SK-N-SH (cell line): Measurements from ENCODE around the gene CZIB. TPM values are rescaled to one million over a fixed set of nuclear protein-coding genes. Genes with fewer than 3 reads are reported as not detected.

Source experiments
- CTCF ChIA-PET: fragments of 300-600, 350-600 bp; formaldehyde crosslinking; extraction: SDS; loops from one replicate; lab custom pipeline; 2021; lab: Yijun Ruan, JAX
- POLR2A ChIA-PET: fragments of 350-600 bp; sonication (Branson Sonifier 250); formaldehyde crosslinking; extraction: SDS; loops from one replicate; lab custom pipeline; 2020; ENCODE audit warnings: antibody characterized with exemption, inconsistent platforms; lab: Yijun Ruan, JAX
- DNase-seq: peaks from one replicate; pipeline ENCODE4 v3.0.0; 2012
- H2AFZ ChIP-seq: fragments of 200-600 bp; sonication (generic); 2 replicates; pipeline ENCODE4 v1.8.1; 2016; ENCODE audit warnings: antibody characterized with exemption, mild to moderate bottlenecking, low read depth
- H3F3A ChIP-seq: fragments of 200-600 bp; sonication (generic); replicated peaks from 2 replicates; pipeline ENCODE3; 2016; ENCODE audit warnings: antibody characterized with exemption, mild to moderate bottlenecking; ENCODE audit not compliant: insufficient read depth
- H3K27ac ChIP-seq, 2 experiments: fragments of 200-500 bp in 1 of 2; fragments of 200-600 bp in 1 of 2; sonication (Bioruptor generic) in 1 of 2; sonication (generic), shearing (Covaris generic) in 1 of 2; 2 replicates each; pipeline versions ENCODE4 v1.5.1 to v1.6.1; 2014 to 2016; ENCODE audit warnings: low read depth in 2 of 2, inconsistent platforms in 1 of 2, low read length in 1 of 2, mild to moderate bottlenecking in 1 of 2, mixed read lengths in 1 of 2
- H3K27me3 ChIP-seq: fragments of 200-600 bp; sonication (generic), shearing (Covaris generic); 2 replicates; pipeline ENCODE4 v1.6.1; 2016; ENCODE audit warnings: mixed run types; ENCODE audit not compliant: insufficient read depth
- H3K36me3 ChIP-seq, 2 experiments: fragments of 200-500 bp in 1 of 2; fragments of 200-600 bp in 1 of 2; sonication (Bioruptor generic) in 1 of 2; sonication (generic) in 1 of 2; replicated peaks in 1 of 2; 2 replicates each; pipeline versions ENCODE3 to v1.5.1; 2014 to 2016; ENCODE audit warnings: low read length in 1 of 2, mild to moderate bottlenecking in 1 of 2; ENCODE audit not compliant: insufficient read depth in 2 of 2, control insufficient read depth in 1 of 2
- H3K4me1 ChIP-seq, 2 experiments: fragments of 200-500 bp in 1 of 2; fragments of 200-600 bp in 1 of 2; sonication (Bioruptor generic) in 1 of 2; sonication (generic), shearing (Covaris generic) in 1 of 2; 2 replicates each; pipeline versions ENCODE4 v1.5.1 to v1.6.1; 2014 to 2016; ENCODE audit warnings: low read depth in 1 of 2, low read length in 1 of 2, mixed run types in 1 of 2; ENCODE audit not compliant: insufficient read depth in 2 of 2, control insufficient read depth in 1 of 2
- H3K4me2 ChIP-seq: fragments of 200-600 bp; sonication (generic), shearing (Covaris generic); 2 replicates; pipeline ENCODE4 v1.6.1; 2017; ENCODE audit warnings: mixed run types
- H3K4me3 ChIP-seq, 2 experiments: fragments of 200-500 bp in 1 of 2; fragments of 200-600 bp in 1 of 2; sonication (Bioruptor generic) in 1 of 2; sonication (generic), shearing (Covaris generic) in 1 of 2; 2 replicates each; pipeline versions ENCODE4 v1.5.1 to v1.8.1; 2014 to 2016; ENCODE audit warnings: low read depth in 2 of 2, inconsistent platforms in 1 of 2, low read length in 1 of 2, mild to moderate bottlenecking in 1 of 2, mixed read lengths in 1 of 2, moderate library complexity in 1 of 2
- H3K79me2 ChIP-seq: fragments of 200-600 bp; sonication (generic); 2 replicates; pipeline ENCODE4 v1.8.1; 2017; ENCODE audit warnings: mild to moderate bottlenecking; ENCODE audit not compliant: insufficient read depth
- H3K9ac ChIP-seq: fragments of 200-600 bp; sonication (generic); 2 replicates; pipeline ENCODE4 v1.6.1; 2017; ENCODE audit warnings: mixed run types
- H3K9me2 ChIP-seq: fragments of 200-600 bp; sonication (generic); 2 replicates; pipeline ENCODE4 v1.6.1; 2017; ENCODE audit warnings: mixed run types
- H3K9me3 ChIP-seq: fragments of 200-600 bp; sonication (generic); 2 replicates; pipeline ENCODE4 v1.6.1; 2017; ENCODE audit warnings: mixed run types, mild to moderate bottlenecking, moderate library complexity
- H4K20me1 ChIP-seq: fragments of 200-600 bp; sonication (generic); 2 replicates; pipeline ENCODE4 v1.6.1; 2017; ENCODE audit warnings: mild to moderate bottlenecking, mixed run types; ENCODE audit not compliant: insufficient read depth
- CHD2 ChIP-seq: fragments of 150-350 bp; IDR thresholded peaks from 2 replicates; pipeline ENCODE4 v1.6.1; 2018; ENCODE audit warnings: low read length; ENCODE audit not compliant: partially characterized antibody
- EP300 ChIP-seq, 2 experiments: IDR thresholded peaks; 2 replicates each; pipeline versions ENCODE4 v1.4.0 to v1.6.1; 2012; ENCODE audit warnings: borderline replicate concordance in 1 of 2, low read depth in 1 of 2, low read length in 1 of 2
- EZH2phosphoT487 ChIP-seq: fragments of 200-600 bp; sonication (generic); IDR thresholded peaks from 2 replicates; pipeline ENCODE4 v1.6.1; 2017; ENCODE audit warnings: low read depth, mixed run types, mild to moderate bottlenecking, antibody characterized with exemption, moderate library complexity, borderline replicate concordance
- FOXJ3 ChIP-seq: sonication (generic); formaldehyde crosslinking; IDR thresholded peaks from 2 replicates; pipeline ENCODE4 v1.5.1; 2020; ENCODE audit warnings: mild to moderate bottlenecking, missing genetic modification reagents
- FOXM1 ChIP-seq: IDR thresholded peaks from 2 replicates; pipeline ENCODE4 v1.4.0; 2012; ENCODE audit warnings: low read depth, mild to moderate bottlenecking
- GABPA ChIP-seq: IDR thresholded peaks from 2 replicates; pipeline ENCODE4 v1.4.0; 2012; ENCODE audit warnings: low read depth, mild to moderate bottlenecking
- JUND ChIP-seq: IDR thresholded peaks from 2 replicates; pipeline ENCODE4 v1.4.0; 2012
- MEF2A ChIP-seq: IDR thresholded peaks from 2 replicates; pipeline ENCODE4 v1.4.0; 2012; ENCODE audit warnings: low read depth, borderline replicate concordance
- MXI1 ChIP-seq: IDR thresholded peaks from 2 replicates; pipeline ENCODE4 v1.6.1; 2012; ENCODE audit warnings: mild to moderate bottlenecking, low read depth, low read length, improper control_type of control experiment
- POLR2AphosphoS5 ChIP-seq: IDR thresholded peaks from 2 replicates; pipeline ENCODE4 v1.6.1; 2012; ENCODE audit warnings: low read depth, low read length
- RAD21 ChIP-seq: IDR thresholded peaks from 2 replicates; pipeline ENCODE4 v1.6.1; 2012; ENCODE audit warnings: mild to moderate bottlenecking, low read length
- RCOR1 ChIP-seq: fragments of 150-350 bp; IDR thresholded peaks from 2 replicates; pipeline ENCODE4 v1.6.1; 2017; ENCODE audit warnings: antibody characterized with exemption, low read length
- RXRA ChIP-seq: IDR thresholded peaks from 2 replicates; pipeline ENCODE4 v1.4.0; 2012; ENCODE audit warnings: low read depth, mild to moderate bottlenecking, borderline replicate concordance
- SIN3A ChIP-seq: IDR thresholded peaks from 2 replicates; pipeline ENCODE4 v1.6.1; 2012; ENCODE audit warnings: low read depth, mild to moderate bottlenecking, low read length, moderate library complexity, borderline replicate concordance
- TAF1 ChIP-seq: IDR thresholded peaks from 2 replicates; pipeline ENCODE4 v1.6.1; 2012; ENCODE audit warnings: low read depth, mild to moderate bottlenecking, low read length, moderate library complexity, borderline replicate concordance
- TCF12 ChIP-seq: IDR thresholded peaks from 2 replicates; pipeline ENCODE4 v1.4.0; 2012
- TEAD4 ChIP-seq: IDR thresholded peaks from 2 replicates; pipeline ENCODE4 v1.4.0; 2012; ENCODE audit warnings: mild to moderate bottlenecking, borderline replicate concordance; ENCODE audit not compliant: insufficient read depth
- YY1 ChIP-seq: IDR thresholded peaks from 2 replicates; pipeline ENCODE4 v1.4.0; 2012; ENCODE audit warnings: low read depth, mild to moderate bottlenecking
- WGBS: methylation state at CpG from one replicate; pipeline ENCODE4 v1.1.6; 2017; ENCODE audit warnings: low lambda C conversion rate; 5-methylcytosine and 5-hydroxymethylcytosine counted together
- polyA plus RNA-seq, 3 experiments: library from polyadenylated mRNA; depleted of rRNA; stranded (reverse); fragments of >200 nt; gene quantifications; 2 replicates each; pipeline ENCODE4 v1.2.3, GENCODE V29; 2012
- TF ChIP-seq, protein P1 (sequence below): IDR thresholded peaks from 2 replicates; pipeline ENCODE4 v1.4.0; 2012; ENCODE audit warnings: low read depth, borderline replicate concordance
- TF ChIP-seq, protein P2 (sequence below): fragments of 150-350 bp; IDR thresholded peaks from 2 replicates; pipeline ENCODE4 v1.6.1; 2016; ENCODE audit warnings: mild to moderate bottlenecking, low read depth, low read length
- TF ChIP-seq, protein P3 (sequence below): IDR thresholded peaks from 2 replicates; pipeline ENCODE4 v1.4.0; 2012; ENCODE audit warnings: low read depth
- TF ChIP-seq, protein P4 (sequence below): fragments of 150-350 bp; IDR thresholded peaks from 2 replicates; pipeline ENCODE4 v1.6.1; 2017; ENCODE audit warnings: antibody characterized with exemption, low read length, low read depth, borderline replicate concordance
- TF ChIP-seq, protein P5 (sequence below): IDR thresholded peaks from 2 replicates; pipeline ENCODE4; 2012
- TF ChIP-seq, protein P6 (sequence below): IDR thresholded peaks from 2 replicates; pipeline ENCODE4 v1.6.1; 2012; ENCODE audit warnings: mild to moderate bottlenecking, low read depth, low read length, moderate library complexity

CZIB gene
- polyA plus RNA-seq (2012; rRNA removed) = 69.0 and 77.0 TPM in 2 replicates
- 63.3 and 64.2 TPM in 2 replicates for polyA plus RNA-seq (2012; cell fraction: cytosol; rRNA removed)
- polyA plus RNA-seq (2012; cell fraction: nucleus; rRNA removed) = 77.6 and 114 TPM in 2 replicates

DNA sequence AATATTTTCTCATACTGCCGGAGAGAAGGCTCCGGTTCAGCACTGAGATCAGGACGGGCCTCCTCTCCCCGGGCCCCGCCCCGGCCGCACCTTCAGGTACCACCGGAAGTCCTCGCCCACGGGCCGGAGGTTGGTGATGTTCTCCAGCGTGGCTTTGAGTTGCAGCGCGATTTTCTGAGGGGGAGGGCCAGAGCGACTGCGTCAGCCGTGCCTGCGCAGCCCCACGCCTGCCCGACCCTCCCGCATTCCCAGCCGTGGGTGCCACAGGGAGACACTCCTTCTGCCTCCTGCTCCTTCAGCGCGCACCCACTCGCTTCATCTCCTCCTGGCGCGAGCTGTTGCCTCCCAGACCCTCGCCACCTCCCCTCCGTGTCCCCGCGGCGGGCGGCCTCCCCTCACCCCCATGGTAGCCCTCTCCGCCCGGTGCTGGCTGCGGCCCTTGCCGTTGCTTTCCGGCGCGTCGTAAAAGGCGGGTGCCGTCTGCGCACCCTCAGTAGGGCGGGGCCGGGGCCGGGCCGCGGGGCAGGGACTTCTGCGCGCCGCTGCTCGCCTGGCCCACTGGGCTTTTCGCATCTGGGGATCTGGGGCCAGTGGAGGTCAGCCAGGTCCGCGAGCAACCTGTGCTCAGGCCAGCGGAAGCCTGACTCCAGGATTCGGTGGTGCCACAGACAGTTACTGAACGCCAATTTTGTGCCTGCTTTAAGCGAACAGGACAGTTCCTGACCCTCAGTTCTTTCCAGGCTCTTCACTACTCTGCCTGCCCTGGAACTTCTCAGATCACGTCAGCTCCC lies at the start of gene CZIB:
Gene CZIB (minus strand): TSS at position 464 of the 791 bp plus-strand sequence. CDS start 59 bp downstream, at position 405.
- peak within 1 kb of the TSS; percentile 84 for H3K9ac ChIP-seq
- H2AFZ ChIP-seq = peak within 1 kb of the TSS; percentile 77
- H3K4me3 ChIP-seq = peak within 1 kb of the TSS; percentile 63 to 77
- H3K27me3 ChIP-seq = no peaks in the 10 kb centered on the region
- H3K36me3 ChIP-seq = peaks cover 13 to 31% of the 10 kb centered on the region in 2 experiments
- CTCF ChIA-PET = interaction anchor here (0.7 to 1.4 kb wide), 3 partner anchors 16 to 58 kb away, joined by 3 read pairs; partner anchors contain the start of gene MAGOH
- no peaks in the 10 kb centered on the region for H3K9me3 ChIP-seq
- 4% methylated on average over 15 of the region's 61 CpGs for WGBS
- peak within 1 kb of the TSS; percentile 89 for H3K4me2 ChIP-seq
- H3K9me2 ChIP-seq = no peaks in the 10 kb centered on the region
- peak; percentile 97 for DNase-seq
- peaks cover 17% of the 10 kb centered on the region; the same call in 1 of the 2 replicates for H3K79me2 ChIP-seq
- H4K20me1 ChIP-seq = no peaks in the 10 kb centered on the region
- POLR2A ChIA-PET = interaction anchor here (1.0 to 1.5 kb wide), 3 partner anchors 9 to 38 kb away, joined by 3 read pairs; partner anchors contain the start of gene MAGOH
- H3K4me1 ChIP-seq = peaks cover 16% of the 10 kb centered on the region in 2 experiments; a peak in 2 of 4 replicates
- H3K27ac ChIP-seq = peak within 1 kb of the TSS; percentile 87 to 94
- H3F3A ChIP-seq = no peaks in the 10 kb centered on the region
- TF ChIP-seq YY1 = peak; percentile 60; the same call in 1 of the 2 replicates
- TF ChIP-seq TEAD4 = no peak
- TF ChIP-seq, protein P1, sequence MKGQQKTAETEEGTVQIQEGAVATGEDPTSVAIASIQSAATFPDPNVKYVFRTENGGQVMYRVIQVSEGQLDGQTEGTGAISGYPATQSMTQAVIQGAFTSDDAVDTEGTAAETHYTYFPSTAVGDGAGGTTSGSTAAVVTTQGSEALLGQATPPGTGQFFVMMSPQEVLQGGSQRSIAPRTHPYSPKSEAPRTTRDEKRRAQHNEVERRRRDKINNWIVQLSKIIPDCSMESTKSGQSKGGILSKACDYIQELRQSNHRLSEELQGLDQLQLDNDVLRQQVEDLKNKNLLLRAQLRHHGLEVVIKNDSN = no peak
- TF ChIP-seq JUND = no peak; the same call in 1 of the 2 replicates
- peak; percentile 44; the same call in 1 of the 2 replicates for TF ChIP-seq FOXJ3 (CRISPR knock-in tag)
- peak; percentile 93 for TF ChIP-seq POLR2AphosphoS5
- no peak for TF ChIP-seq FOXM1
- no peak for TF ChIP-seq RXRA
- peak; percentile 92 for TF ChIP-seq MXI1
- no peak for TF ChIP-seq TCF12
- TF ChIP-seq GABPA = peak; percentile 79
- 0 out of 2 replicates have a peak, but pooled peaks have one; percentile 13 for TF ChIP-seq RCOR1
- TF ChIP-seq EP300 (IDR thresholded peaks at IDR 0.05; ENCODE audit: borderline replicate concordance in 1 of 2, low read depth in 1 of 2, low read length in 1 of 2) = peak in 1 of 2 experiments; percentile 26; a peak in 1 of 4 replicates
- TF ChIP-seq, protein P2, sequence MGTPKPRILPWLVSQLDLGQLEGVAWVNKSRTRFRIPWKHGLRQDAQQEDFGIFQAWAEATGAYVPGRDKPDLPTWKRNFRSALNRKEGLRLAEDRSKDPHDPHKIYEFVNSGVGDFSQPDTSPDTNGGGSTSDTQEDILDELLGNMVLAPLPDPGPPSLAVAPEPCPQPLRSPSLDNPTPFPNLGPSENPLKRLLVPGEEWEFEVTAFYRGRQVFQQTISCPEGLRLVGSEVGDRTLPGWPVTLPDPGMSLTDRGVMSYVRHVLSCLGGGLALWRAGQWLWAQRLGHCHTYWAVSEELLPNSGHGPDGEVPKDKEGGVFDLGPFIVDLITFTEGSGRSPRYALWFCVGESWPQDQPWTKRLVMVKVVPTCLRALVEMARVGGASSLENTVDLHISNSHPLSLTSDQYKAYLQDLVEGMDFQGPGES = no peak
- no peak for TF ChIP-seq EZH2phosphoT487
- no peak for TF ChIP-seq MEF2A
- no peak for TF ChIP-seq RAD21
- peak; percentile 82; the same call in 1 of the 2 replicates for TF ChIP-seq SIN3A
- TF ChIP-seq, protein P3, sequence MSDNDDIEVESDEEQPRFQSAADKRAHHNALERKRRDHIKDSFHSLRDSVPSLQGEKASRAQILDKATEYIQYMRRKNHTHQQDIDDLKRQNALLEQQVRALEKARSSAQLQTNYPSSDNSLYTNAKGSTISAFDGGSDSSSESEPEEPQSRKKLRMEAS = peak; percentile 83
- peak; percentile 54 for TF ChIP-seq TAF1
- TF ChIP-seq, protein P4, sequence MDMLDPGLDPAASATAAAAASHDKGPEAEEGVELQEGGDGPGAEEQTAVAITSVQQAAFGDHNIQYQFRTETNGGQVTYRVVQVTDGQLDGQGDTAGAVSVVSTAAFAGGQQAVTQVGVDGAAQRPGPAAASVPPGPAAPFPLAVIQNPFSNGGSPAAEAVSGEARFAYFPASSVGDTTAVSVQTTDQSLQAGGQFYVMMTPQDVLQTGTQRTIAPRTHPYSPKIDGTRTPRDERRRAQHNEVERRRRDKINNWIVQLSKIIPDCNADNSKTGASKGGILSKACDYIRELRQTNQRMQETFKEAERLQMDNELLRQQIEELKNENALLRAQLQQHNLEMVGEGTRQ = no peak
- TF ChIP-seq, protein P5, sequence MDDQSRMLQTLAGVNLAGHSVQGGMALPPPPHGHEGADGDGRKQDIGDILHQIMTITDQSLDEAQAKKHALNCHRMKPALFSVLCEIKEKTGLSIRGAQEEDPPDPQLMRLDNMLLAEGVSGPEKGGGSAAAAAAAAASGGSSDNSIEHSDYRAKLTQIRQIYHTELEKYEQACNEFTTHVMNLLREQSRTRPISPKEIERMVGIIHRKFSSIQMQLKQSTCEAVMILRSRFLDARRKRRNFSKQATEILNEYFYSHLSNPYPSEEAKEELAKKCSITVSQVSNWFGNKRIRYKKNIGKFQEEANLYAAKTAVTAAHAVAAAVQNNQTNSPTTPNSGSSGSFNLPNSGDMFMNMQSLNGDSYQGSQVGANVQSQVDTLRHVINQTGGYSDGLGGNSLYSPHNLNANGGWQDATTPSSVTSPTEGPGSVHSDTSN = no peak; the same call in 1 of the 2 replicates
- TF ChIP-seq, protein P6, sequence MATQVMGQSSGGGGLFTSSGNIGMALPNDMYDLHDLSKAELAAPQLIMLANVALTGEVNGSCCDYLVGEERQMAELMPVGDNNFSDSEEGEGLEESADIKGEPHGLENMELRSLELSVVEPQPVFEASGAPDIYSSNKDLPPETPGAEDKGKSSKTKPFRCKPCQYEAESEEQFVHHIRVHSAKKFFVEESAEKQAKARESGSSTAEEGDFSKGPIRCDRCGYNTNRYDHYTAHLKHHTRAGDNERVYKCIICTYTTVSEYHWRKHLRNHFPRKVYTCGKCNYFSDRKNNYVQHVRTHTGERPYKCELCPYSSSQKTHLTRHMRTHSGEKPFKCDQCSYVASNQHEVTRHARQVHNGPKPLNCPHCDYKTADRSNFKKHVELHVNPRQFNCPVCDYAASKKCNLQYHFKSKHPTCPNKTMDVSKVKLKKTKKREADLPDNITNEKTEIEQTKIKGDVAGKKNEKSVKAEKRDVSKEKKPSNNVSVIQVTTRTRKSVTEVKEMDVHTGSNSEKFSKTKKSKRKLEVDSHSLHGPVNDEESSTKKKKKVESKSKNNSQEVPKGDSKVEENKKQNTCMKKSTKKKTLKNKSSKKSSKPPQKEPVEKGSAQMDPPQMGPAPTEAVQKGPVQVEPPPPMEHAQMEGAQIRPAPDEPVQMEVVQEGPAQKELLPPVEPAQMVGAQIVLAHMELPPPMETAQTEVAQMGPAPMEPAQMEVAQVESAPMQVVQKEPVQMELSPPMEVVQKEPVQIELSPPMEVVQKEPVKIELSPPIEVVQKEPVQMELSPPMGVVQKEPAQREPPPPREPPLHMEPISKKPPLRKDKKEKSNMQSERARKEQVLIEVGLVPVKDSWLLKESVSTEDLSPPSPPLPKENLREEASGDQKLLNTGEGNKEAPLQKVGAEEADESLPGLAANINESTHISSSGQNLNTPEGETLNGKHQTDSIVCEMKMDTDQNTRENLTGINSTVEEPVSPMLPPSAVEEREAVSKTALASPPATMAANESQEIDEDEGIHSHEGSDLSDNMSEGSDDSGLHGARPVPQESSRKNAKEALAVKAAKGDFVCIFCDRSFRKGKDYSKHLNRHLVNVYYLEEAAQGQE = peak; percentile 29; the same call in 1 of the 2 replicates
- peak; percentile 71 for TF ChIP-seq CHD2
